Measurements from ENCODE around the gene DACH1. TPM values are rescaled to one million over a fixed set of nuclear protein-coding genes. Genes with fewer than 3 reads are reported as not detected.

DACH1 gene
- total RNA-seq, 8 experiments from 2014 or later, result 0.20 to 74.1 (median 38.8) TPM

GRCh38 chr13:71469626-71470025 lies 397.4 kb downstream of the DACH1 start:
- in situ Hi-C loops (cut with MboI; ENCODE audit: low pct_unique_long_range_greater_than_20kb in 2 of 9, low sequenced_read_pairs in 9 of 9, unreplicated experiment in 9 of 9), result no loop called here
- Histone ChIP-seq H3K27ac (no peak overlapping the region), H3K4me3 (no peak overlapping the region), H3K4me1 (replicated peaks in 1 of 2) (peaks cover 0 to 16% of the 10 kb centered on the region in 2 donors)
- 0 to 100% (median 50%) methylated on average over 1 of the region's 1 CpG; no CpG with 5 or more reads in 1 of the 10 experiments for WGBS, 10 experiments
- ATAC-seq (replicated peaks in 6 of 8), result no peak

- Histone ChIP-seq H3K27ac (no peak overlapping the region), H3K4me3 (no peak overlapping the region), H3K4me1 (replicated peaks in 1 of 2) (peaks cover 0 to 15% of the 10 kb centered on the region in 2 donors)
- WGBS, 10 experiments, result 8 to 100% (median 100%) methylated on average over 1 of the region's 1 CpG; no CpG with 5 or more reads in 2 of the 10 experiments
- no peak for ATAC-seq (replicated peaks in 6 of 8)
- in situ Hi-C loops (cut with MboI; ENCODE audit: low pct_unique_long_range_greater_than_20kb in 2 of 9, low sequenced_read_pairs in 9 of 9, unreplicated experiment in 9 of 9), result no loop called here
Observed at GRCh38 chr13:71464686-71465085, 402.3 kb downstream of the DACH1 start.

- Histone ChIP-seq H3K4me1 (replicated peaks in 1 of 2) (peaks cover 0 to 15% of the 10 kb centered on the region in 2 donors), H3K27ac (no peak overlapping the region), H3K4me3 (no peak overlapping the region)
- in situ Hi-C loops (cut with MboI; ENCODE audit: low pct_unique_long_range_greater_than_20kb in 2 of 9, low sequenced_read_pairs in 9 of 9, unreplicated experiment in 9 of 9), result no loop called here
- 0 to 88% (median 55%) methylated on average over 1 of the region's 1 CpG; no CpG with 5 or more reads in 1 of the 10 experiments for WGBS, 10 experiments
- ATAC-seq (replicated peaks in 6 of 8), result no peak
Observed at GRCh38 chr13:71461892-71462291, 405.1 kb downstream of the DACH1 start.

GRCh38 chr13:71460211-71460610 lies 406.8 kb downstream of the DACH1 start:
- in situ Hi-C loops (cut with MboI; ENCODE audit: low pct_unique_long_range_greater_than_20kb in 2 of 9, low sequenced_read_pairs in 9 of 9, unreplicated experiment in 9 of 9), result no loop called here
- 0 to 100% (median 63%) methylated on average over 1 to 3 of the region's 3 CpGs; no CpG with 5 or more reads in 1 of the 10 experiments for whole genome bisulfite sequencing, 10 experiments
- no peak for ATAC-seq (replicated peaks in 6 of 8)

GRCh38 chr13:71459708-71460107 lies 407.3 kb downstream of the DACH1 start:
- H3K4me1 ChIP-seq (replicated peaks in 1 of 2), result peaks cover 0 to 15% of the 10 kb centered on the region in 2 donors
- ATAC-seq (replicated peaks in 6 of 8), result no peak
- in situ Hi-C loops (cut with MboI; ENCODE audit: low pct_unique_long_range_greater_than_20kb in 2 of 9, low sequenced_read_pairs in 9 of 9, unreplicated experiment in 9 of 9), result no loop called here

More at GRCh38 chr13:71460211-71460610, 406.8 kb downstream of the DACH1 start:
- Histone ChIP-seq H3K4me3 (no peak overlapping the region), H3K4me1 (replicated peaks in 1 of 2) (peaks cover 0 to 15% of the 10 kb centered on the region in 2 donors), H3K27ac (no peak overlapping the region)

GRCh38 chr13:71457645-71458044 lies 409.4 kb downstream of the DACH1 start:
- in situ Hi-C loops (cut with MboI; ENCODE audit: low pct_unique_long_range_greater_than_20kb in 2 of 9, low sequenced_read_pairs in 9 of 9, unreplicated experiment in 9 of 9), result no loop called here
- Histone ChIP-seq H3K4me1 (replicated peaks in 1 of 2) (peaks cover 0 to 15% of the 10 kb centered on the region in 2 donors), H3K27ac (no peak overlapping the region), H3K4me3 (no peak overlapping the region)
- peak in 1 of 8 experiments; percentile 62 for ATAC-seq (replicated peaks in 6 of 8)
- 8 to 100% (median 92%) methylated on average over 2 of the region's 2 CpGs; no CpG with 5 or more reads in 1 of the 10 experiments for WGBS, 10 experiments

More at GRCh38 chr13:71459708-71460107, 407.3 kb downstream of the DACH1 start:
- no peak overlapping the region for H3K4me3 ChIP-seq
- H3K27ac ChIP-seq, result no peak overlapping the region

- H3K4me3 ChIP-seq, result no peak overlapping the region
- H3K4me1 ChIP-seq (replicated peaks in 1 of 2), result peaks cover 0 to 7% of the 10 kb centered on the region in 2 donors
- no peak overlapping the region for H3K27ac ChIP-seq
- ATAC-seq (replicated peaks in 6 of 8), result peak in 2 of 8 experiments; percentile 48 to 74
- WGBS, 10 experiments, result 0 to 100% (median 81%) methylated on average over 1 to 2 of the region's 2 CpGs
- in situ Hi-C loops (cut with MboI; ENCODE audit: low pct_unique_long_range_greater_than_20kb in 2 of 9, low sequenced_read_pairs in 9 of 9, unreplicated experiment in 9 of 9), result no loop called here
Observed at GRCh38 chr13:71456136-71456535, 410.9 kb downstream of the DACH1 start.

- no peak overlapping the region for H3K4me3 ChIP-seq
- H3K4me1 ChIP-seq (replicated peaks in 1 of 2), result no peaks in the 10 kb centered on the region
- in situ Hi-C loops (cut with MboI; ENCODE audit: low pct_unique_long_range_greater_than_20kb in 2 of 9, low sequenced_read_pairs in 9 of 9, unreplicated experiment in 9 of 9), result no loop called here
- H3K27ac ChIP-seq, result no peak overlapping the region
- no peak for ATAC-seq (replicated peaks in 6 of 8)
- 0% methylated on average over 1 of the region's 1 CpG; no CpG with 5 or more reads in 9 of the 10 experiments for WGBS, 10 experiments
Observed at GRCh38 chr13:71454509-71454908, 412.5 kb downstream of the DACH1 start.

- no peak overlapping the region for H3K27ac ChIP-seq
- H3K4me1 ChIP-seq (replicated peaks in 1 of 2), result no peaks in the 10 kb centered on the region
- ATAC-seq (replicated peaks in 6 of 8), result no peak
- no peak overlapping the region for H3K4me3 ChIP-seq
- 3 to 100% (median 86%) methylated on average over 2 to 3 of the region's 3 CpGs for WGBS, 10 experiments
- in situ Hi-C loops (cut with MboI; ENCODE audit: low pct_unique_long_range_greater_than_20kb in 2 of 9, low sequenced_read_pairs in 9 of 9, unreplicated experiment in 9 of 9), result no loop called here
Observed at GRCh38 chr13:71448080-71448630, 418.8 kb downstream of the DACH1 start.

- in situ Hi-C loops (cut with MboI; ENCODE audit: low pct_unique_long_range_greater_than_20kb in 2 of 9, low sequenced_read_pairs in 9 of 9, unreplicated experiment in 9 of 9), result no loop called here
- WGBS, 10 experiments, result 0 to 93% (median 83%) methylated on average over 1 of the region's 1 CpG; no CpG with 5 or more reads in 1 of the 10 experiments
- Histone ChIP-seq H3K27ac (no peak overlapping the region), H3K4me3 (no peak overlapping the region), H3K4me1 (replicated peaks in 1 of 2) (peaks cover 0 to 3% of the 10 kb centered on the region in 2 donors)
- ATAC-seq (replicated peaks in 6 of 8), result peak in 1 of 8 experiments; percentile 84
Observed at GRCh38 chr13:71437704-71438103, 429.3 kb downstream of the DACH1 start.

GRCh38 chr13:71430681-71431080 lies 436.3 kb downstream of the DACH1 start:
- Histone ChIP-seq H3K4me3 (no peak overlapping the region), H3K27ac (no peak overlapping the region), H3K4me1 (replicated peaks in 1 of 2) (no peaks in the 10 kb centered on the region)
- 15 to 97% (median 86%) methylated on average over 2 to 4 of the region's 4 CpGs for WGBS, 10 experiments
- peak in 1 of 8 experiments; percentile 13 for ATAC-seq (replicated peaks in 6 of 8)
- in situ Hi-C loops (cut with MboI; ENCODE audit: low pct_unique_long_range_greater_than_20kb in 2 of 9, low sequenced_read_pairs in 9 of 9, unreplicated experiment in 9 of 9), result no loop called here

- ATAC-seq (replicated peaks in 6 of 8), result no peak
- H3K4me1 ChIP-seq (replicated peaks in 1 of 2), result no peaks in the 10 kb centered on the region
- in situ Hi-C loops (cut with MboI; ENCODE audit: low pct_unique_long_range_greater_than_20kb in 2 of 9, low sequenced_read_pairs in 9 of 9, unreplicated experiment in 9 of 9), result no loop called here
- H3K27ac ChIP-seq, result no peak overlapping the region
- no peak overlapping the region for H3K4me3 ChIP-seq
Observed at GRCh38 chr13:71417205-71417604, 449.8 kb downstream of the DACH1 start.

GRCh38 chr13:71412231-71412630 lies 454.8 kb downstream of the DACH1 start:
- in situ Hi-C loops (cut with MboI; ENCODE audit: low pct_unique_long_range_greater_than_20kb in 2 of 9, low sequenced_read_pairs in 9 of 9, unreplicated experiment in 9 of 9), result no loop called here
- Histone ChIP-seq H3K27ac (no peak overlapping the region), H3K4me1 (replicated peaks in 1 of 2) (no peaks in the 10 kb centered on the region), H3K4me3 (no peak overlapping the region)
- ATAC-seq (replicated peaks in 6 of 8), result peak in 1 of 8 experiments; percentile 38
- 4 to 100% (median 89%) methylated on average over 1 to 2 of the region's 2 CpGs for WGBS, 10 experiments

- no peak overlapping the region for H3K27ac ChIP-seq
- ATAC-seq (replicated peaks in 6 of 8), result no peak
- no peak overlapping the region for H3K4me3 ChIP-seq
- H3K4me1 ChIP-seq (replicated peaks in 1 of 2), result no peaks in the 10 kb centered on the region
- in situ Hi-C loops (cut with MboI; ENCODE audit: low pct_unique_long_range_greater_than_20kb in 2 of 9, low sequenced_read_pairs in 9 of 9, unreplicated experiment in 9 of 9), result no loop called here
Observed at GRCh38 chr13:71408416-71408815, 458.6 kb downstream of the DACH1 start.
